Esophagus muscularis mucosa (tissue), 4 donors: ENCODE data around the gene YOD1.

Source experiments
- EP300 ChIP-seq: sonication (generic); formaldehyde crosslinking; IDR thresholded peaks from one replicate; pipeline ENCODE4 v1.6.1; 2017; ENCODE audit warnings: antibody characterized with exemption
- POLR2A ChIP-seq: fragments of 450-650 bp; IDR thresholded peaks from one replicate; pipeline ENCODE4 v1.6.1; 2017; ENCODE audit warnings: antibody characterized with exemption, moderate library complexity, mild to moderate bottlenecking, low read depth
- POLR2AphosphoS5 ChIP-seq, 2 donors: sonication (generic); formaldehyde crosslinking; IDR thresholded peaks; one replicate each; pipeline ENCODE4 v1.6.1; 2017; ENCODE audit warnings: antibody characterized with exemption in 2 of 2
- TF ChIP-seq, protein P1 (sequence below), 3 experiments: fragments of 200-600 bp in 2 of 3; fragments of 450-650 bp in 1 of 3; sonication (generic) in 2 of 3; IDR thresholded peaks; one replicate each; pipeline ENCODE4 v1.5.1; 2017 to 2019; ENCODE audit warnings: antibody characterized with exemption in 3 of 3, mild to moderate bottlenecking in 2 of 3, moderate library complexity in 1 of 3

DNA sequence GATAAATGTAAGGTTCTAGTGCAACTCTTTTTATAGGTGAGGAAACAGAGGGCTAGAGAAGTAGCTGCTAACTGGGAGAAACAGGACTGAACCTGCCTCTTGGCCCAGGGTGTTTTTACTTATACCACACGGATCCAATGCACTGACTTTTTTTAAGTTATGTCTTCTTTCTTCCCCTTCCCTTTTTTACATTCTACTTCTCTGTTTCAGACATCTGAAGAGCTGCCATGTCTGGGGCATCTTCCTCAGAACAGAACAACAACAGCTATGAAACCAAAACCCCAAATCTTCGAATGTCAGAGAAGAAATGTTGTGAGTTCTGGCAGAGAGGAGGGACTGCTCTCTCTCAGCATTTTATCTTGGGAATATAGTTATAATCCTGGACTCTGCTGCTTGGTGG is 3.5 kb upstream of the YOD1 start:
- TF ChIP-seq, protein P1, sequence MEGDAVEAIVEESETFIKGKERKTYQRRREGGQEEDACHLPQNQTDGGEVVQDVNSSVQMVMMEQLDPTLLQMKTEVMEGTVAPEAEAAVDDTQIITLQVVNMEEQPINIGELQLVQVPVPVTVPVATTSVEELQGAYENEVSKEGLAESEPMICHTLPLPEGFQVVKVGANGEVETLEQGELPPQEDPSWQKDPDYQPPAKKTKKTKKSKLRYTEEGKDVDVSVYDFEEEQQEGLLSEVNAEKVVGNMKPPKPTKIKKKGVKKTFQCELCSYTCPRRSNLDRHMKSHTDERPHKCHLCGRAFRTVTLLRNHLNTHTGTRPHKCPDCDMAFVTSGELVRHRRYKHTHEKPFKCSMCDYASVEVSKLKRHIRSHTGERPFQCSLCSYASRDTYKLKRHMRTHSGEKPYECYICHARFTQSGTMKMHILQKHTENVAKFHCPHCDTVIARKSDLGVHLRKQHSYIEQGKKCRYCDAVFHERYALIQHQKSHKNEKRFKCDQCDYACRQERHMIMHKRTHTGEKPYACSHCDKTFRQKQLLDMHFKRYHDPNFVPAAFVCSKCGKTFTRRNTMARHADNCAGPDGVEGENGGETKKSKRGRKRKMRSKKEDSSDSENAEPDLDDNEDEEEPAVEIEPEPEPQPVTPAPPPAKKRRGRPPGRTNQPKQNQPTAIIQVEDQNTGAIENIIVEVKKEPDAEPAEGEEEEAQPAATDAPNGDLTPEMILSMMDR (IDR thresholded peaks at IDR 0.05), result no peak
- no peak for TF ChIP-seq POLR2A
- no peak for TF ChIP-seq POLR2AphosphoS5 (IDR thresholded peaks at IDR 0.05)
- TF ChIP-seq EP300, result no peak
